K562 (cell line): Measurements from ENCODE around the gene OSGIN1. TPM values are rescaled to one million over a fixed set of nuclear protein-coding genes. Genes with fewer than 3 reads are reported as not detected.

ENCODE experiments used
- ATAC-seq: fragments of 200-7000 bp; cut with Tn5 transposase; 3 replicates; pipeline ENCODE4 v1.9.1; 2020; ENCODE audit warnings: moderate library complexity
- BruUV-seq: library from RNA; stranded (reverse); fragments of 400-500 nt; replicated peaks from 2 replicates; lab custom pipeline; 2021; lab: Mats Ljungman, UMichigan
- CTCF ChIA-PET: fragments of 300-600 bp; formaldehyde crosslinking; extraction: SDS; loops from one replicate; lab custom pipeline; 2021; ENCODE audit warnings: low intra/inter-chr PET ratio; lab: Yijun Ruan, JAX
- POLR2A ChIA-PET: fragments of 300-600, 350-650 bp; sonication (Branson Sonifier 250); formaldehyde crosslinking; extraction: SDS; loops from one replicate; lab custom pipeline; 2021; ENCODE audit warnings: antibody characterized with exemption, inconsistent platforms; lab: Yijun Ruan, JAX
- DNase-seq, 4 experiments: peaks; one replicate each; pipeline versions ENCODE4 v3.0.0 to v3.0.0-alpha.2; 2011 to 2018; ENCODE audit warnings: low spot score in 3 of 4, mixed read lengths in 3 of 4; ENCODE audit errors: extremely low read depth in 1 of 4
- FAIRE-seq: peaks from 2 replicates; lab custom pipeline; 2011; peaks lifted over from hg19 to GRCh38; lab: Jason Lieb, UNC
- H2AFZ ChIP-seq: 2 replicates; pipeline ENCODE4 v1.6.0; 2011; ENCODE audit warnings: low read depth, low read length, control low read depth, inconsistent platforms
- H3K27ac ChIP-seq: fragments of 200-600 bp; 3 replicates; pipeline ENCODE4 v1.8.0; 2011; ENCODE audit warnings: low read depth, mild to moderate bottlenecking, control low read depth, inconsistent platforms, low read length, moderate library complexity, mixed read lengths; ENCODE audit errors: extremely low read depth
- H3K27me3 ChIP-seq, 2 experiments: fragments of 300-600 bp in 1 of 2; 2 replicates in 1 of 2; 3 replicates in 1 of 2; pipeline versions ENCODE4 v1.6.0 to v1.8.0; 2011; ENCODE audit warnings: inconsistent platforms in 2 of 2, low read length in 2 of 2, mild to moderate bottlenecking in 1 of 2, mixed read lengths in 1 of 2, moderate library complexity in 1 of 2; ENCODE audit not compliant: control insufficient read depth in 2 of 2, insufficient read depth in 2 of 2
- H3K36me3 ChIP-seq: fragments of 300-600 bp; 3 replicates; pipeline ENCODE4 v1.8.0; 2011; ENCODE audit warnings: mild to moderate bottlenecking, low read length, inconsistent platforms; ENCODE audit not compliant: control insufficient read depth, insufficient read depth
- H3K4me1 ChIP-seq, 2 experiments: fragments of 200-600 bp in 1 of 2; replicated peaks in 1 of 2; 2 replicates in 1 of 2; 3 replicates in 1 of 2; pipeline versions ENCODE4 v1.5.1 to v1.8.0; 2011; ENCODE audit warnings: inconsistent platforms in 2 of 2, low read length in 2 of 2, mild to moderate bottlenecking in 1 of 2, mixed read lengths in 1 of 2, moderate library complexity in 1 of 2; ENCODE audit not compliant: control insufficient read depth in 2 of 2, insufficient read depth in 2 of 2
- H3K4me2 ChIP-seq: 2 replicates; pipeline ENCODE4 v1.6.1; 2011; ENCODE audit warnings: low read length, control low read depth, inconsistent platforms, mixed read lengths; ENCODE audit not compliant: insufficient read depth
- H3K4me3 ChIP-seq: fragments of 200-600 bp; sonication (generic), shearing (Covaris generic); 2 replicates; pipeline ENCODE4 v1.5.1; 2016; ENCODE audit warnings: control low read depth, inconsistent platforms
- H3K79me2 ChIP-seq: fragments of 200-600 bp; 3 replicates; pipeline ENCODE4 v1.8.0; 2011; ENCODE audit warnings: low read length, inconsistent platforms; ENCODE audit not compliant: control insufficient read depth, insufficient read depth
- H3K9ac ChIP-seq, 2 experiments: 2 replicates each; pipeline versions ENCODE4 v1.6.0 to v1.6.1; 2011; ENCODE audit warnings: low read depth in 2 of 2, low read length in 2 of 2, control low read depth in 1 of 2, inconsistent platforms in 1 of 2, mild to moderate bottlenecking in 1 of 2, mixed read lengths in 1 of 2; ENCODE audit not compliant: insufficient read depth in 1 of 2
- H3K9me1 ChIP-seq: one replicate; pipeline ENCODE4 v1.6.0; 2011; ENCODE audit warnings: inconsistent platforms, mild to moderate bottlenecking, low read length, moderate library complexity; ENCODE audit not compliant: control insufficient read depth, insufficient read depth
- H3K9me3 ChIP-seq: replicated peaks from 2 replicates; pipeline ENCODE4 v1.5.1; 2011; ENCODE audit warnings: low read depth, low read length, inconsistent platforms; ENCODE audit not compliant: control insufficient read depth, insufficient read depth
- H4K20me1 ChIP-seq: replicated peaks from 2 replicates; pipeline ENCODE4 v1.6.1; 2011; ENCODE audit warnings: low read length, inconsistent platforms, mixed read lengths; ENCODE audit not compliant: control insufficient read depth, insufficient read depth
- HCFC1 ChIP-seq: IDR thresholded peaks from 2 replicates; pipeline ENCODE4 v1.6.1; 2012; ENCODE audit warnings: low read depth, low read length, improper control_type of control experiment
- SLC30A9 ChIP-seq: fragments of 250-450 bp; sonication (Bioruptor Pico); IDR thresholded peaks from 2 replicates; pipeline ENCODE4 v1.8.0; 2022; ENCODE audit warnings: mild to moderate bottlenecking, moderate library complexity
- WGBS: fragments of 100-300 bp; shearing (Covaris generic); methylation state at CpG from one replicate; pipeline ENCODE4 v1.1.6; 2016; ENCODE audit warnings: low coverage, mixed read lengths; ENCODE audit not compliant: insufficient coverage; ENCODE audit errors: missing lambda C conversion rate; 5-methylcytosine and 5-hydroxymethylcytosine counted together
- in situ Hi-C: fragments of 300-500 bp; cut with MboI; formaldehyde crosslinking; loops from 4 replicates; pipeline ENCODE4 v1.15.0; 2018; ENCODE audit warnings: inconsistent platforms, mixed read lengths
- intact Hi-C: fragments of 100-400 bp; cut with micrococcal nuclease; formaldehyde crosslinking; loops from 2 replicates; pipeline ENCODE4 v1.14.2; 2022
- polyA plus RNA-seq, 8 experiments: library from polyadenylated mRNA; depleted of rRNA in 4 of 8; stranded (reverse) in 5 of 8; unstranded in 3 of 8; fragments of >200 nt; fragmentation: Nextera tagmentation in 2 of 8; fragmentation: Illumina TruSeq in 1 of 8; extraction: Ambion mirVana in 2 of 8; extraction: Trizol in 1 of 8; gene quantifications; 2 replicates each; pipeline versions ENCODE4 v1.2.1 to v1.2.3, GENCODE V29; 2011 to 2014; ENCODE audit warnings: inconsistent platforms in 1 of 8, missing spikeins in 1 of 8
- total RNA-seq, 7 experiments: library from RNA; depleted of rRNA in 6 of 7; stranded (reverse); fragments of >200 nt in 6 of 7; fragmentation: Illumina TruSeq in 2 of 7; extraction: Trizol in 2 of 7; gene quantifications; 2 replicates each; pipeline versions ENCODE4 v1.2.1 to v1.2.3, GENCODE V29; 2011 to 2021; ENCODE audit warnings: low replicate concordance in 1 of 7
- TF ChIP-seq, protein P1 (sequence below): sonication (generic); formaldehyde crosslinking; IDR thresholded peaks from 2 replicates; pipeline ENCODE4 v1.8.1; 2023; ENCODE audit warnings: mild to moderate bottlenecking, missing genetic modification reagents

OSGIN1 gene
- total and polyA plus RNA-seq, 9 of the 15 experiments (the other 6 are each of a cell fraction or from before 2014, with no cell fraction given) = 0.03 to 3.6 (median 1.6) TPM

DNA sequence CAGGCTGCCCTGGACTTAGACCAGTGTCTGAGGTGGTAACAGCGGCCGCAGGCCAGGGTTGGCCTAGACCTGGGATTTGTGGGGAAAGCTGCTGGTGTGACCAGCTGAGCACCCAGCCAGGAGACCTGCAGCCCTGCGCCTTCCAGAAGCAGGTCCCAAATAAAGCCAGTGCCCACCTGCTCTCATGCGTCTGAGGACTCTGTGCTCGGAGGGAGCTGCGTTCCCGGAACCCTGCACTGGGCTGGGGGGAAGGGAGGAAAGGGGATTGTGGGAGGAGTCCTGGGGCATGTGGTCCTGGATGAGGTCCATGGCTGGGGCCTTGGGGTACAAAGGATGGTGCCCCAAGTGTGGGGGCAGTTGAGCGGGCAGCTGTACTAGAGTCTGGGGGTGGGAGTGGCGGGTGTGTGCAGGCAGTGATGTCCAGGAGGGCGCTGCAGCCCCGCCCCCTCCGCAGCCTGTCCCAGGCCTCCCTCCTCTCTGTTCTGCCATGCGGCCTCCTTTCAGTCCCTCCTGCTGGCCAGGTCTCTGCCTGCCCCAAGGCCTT is 13.2 kb downstream of the OSGIN1 start:
- H2AFZ ChIP-seq = no peak overlapping the region
- no peaks in the 10 kb centered on the region for H3K79me2 ChIP-seq
- H3K4me3 ChIP-seq = no peak overlapping the region
- peaks cover 3 to 16% of the 10 kb centered on the region in 2 experiments; a peak in 3 of 5 replicates for H3K27me3 ChIP-seq
- FAIRE-seq (no peak), DNase-seq (no peak), ATAC-seq (no peak; the same call in 2 of the 3 replicates)
- in situ Hi-C loops (no loop called here), intact Hi-C loops (no loop called here)
- H4K20me1 ChIP-seq = peaks cover 7% of the 10 kb centered on the region; the same call in 1 of the 2 replicates
- CTCF ChIA-PET = interaction anchor here (0.7 to 3.5 kb wide), 2 partner anchors 99 to 140 kb away, joined by 5 to 37 read pairs; no protein-coding TSS in a partner anchor
- no TSS peak for BruUV-seq
- no peaks in the 10 kb centered on the region for H3K9me1 ChIP-seq
- TF ChIP-seq HCFC1 = no peak
- TF ChIP-seq SLC30A9 (CRISPR knock-in tag) = no peak
- TF ChIP-seq, protein P1, sequence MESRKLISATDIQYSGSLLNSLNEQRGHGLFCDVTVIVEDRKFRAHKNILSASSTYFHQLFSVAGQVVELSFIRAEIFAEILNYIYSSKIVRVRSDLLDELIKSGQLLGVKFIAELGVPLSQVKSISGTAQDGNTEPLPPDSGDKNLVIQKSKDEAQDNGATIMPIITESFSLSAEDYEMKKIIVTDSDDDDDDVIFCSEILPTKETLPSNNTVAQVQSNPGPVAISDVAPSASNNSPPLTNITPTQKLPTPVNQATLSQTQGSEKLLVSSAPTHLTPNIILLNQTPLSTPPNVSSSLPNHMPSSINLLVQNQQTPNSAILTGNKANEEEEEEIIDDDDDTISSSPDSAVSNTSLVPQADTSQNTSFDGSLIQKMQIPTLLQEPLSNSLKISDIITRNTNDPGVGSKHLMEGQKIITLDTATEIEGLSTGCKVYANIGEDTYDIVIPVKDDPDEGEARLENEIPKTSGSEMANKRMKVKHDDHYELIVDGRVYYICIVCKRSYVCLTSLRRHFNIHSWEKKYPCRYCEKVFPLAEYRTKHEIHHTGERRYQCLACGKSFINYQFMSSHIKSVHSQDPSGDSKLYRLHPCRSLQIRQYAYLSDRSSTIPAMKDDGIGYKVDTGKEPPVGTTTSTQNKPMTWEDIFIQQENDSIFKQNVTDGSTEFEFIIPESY = no peak
- no peak overlapping the region for H3K4me2 ChIP-seq
- WGBS = 57% methylated on average over 8 of the region's 13 CpGs
- no peak overlapping the region for H3K27ac ChIP-seq
- no peak overlapping the region for H3K9ac ChIP-seq
- POLR2A ChIA-PET = interaction anchor here (3.7 kb wide), 1 partner anchor 11 kb away, joined by 22 read pairs; the partner anchor contains the start of gene OSGIN1
- no peaks in the 10 kb centered on the region for H3K9me3 ChIP-seq
- peaks cover 0 to 31% of the 10 kb centered on the region in 2 experiments; a peak in 1 of 5 replicates for H3K4me1 ChIP-seq
- H3K36me3 ChIP-seq = no peaks in the 10 kb centered on the region
